Measurements from ENCODE around the gene ACTRT2.

- TF ChIP-seq CTCF (IDR thresholded peaks at IDR 0.05; ENCODE audit: low read length) (no peak), EZH2 (optimal IDR thresholded peaks at IDR 0.05; ENCODE audit: low read depth, low read length) (no peak)
These were observed 42.5 kb upstream of the ACTRT2 start for GRCh38 chr1:2978691-2979190.
